DOHH2 (cell line): ENCODE results near the gene TGFBRAP1.

Experiments
- H3F3A ChIP-seq: fragments of 200-600 bp; sonication (generic), shearing (Covaris generic); 2 replicates; pipeline ENCODE4 v1.6.0; 2016; ENCODE audit warnings: antibody characterized with exemption, mild to moderate bottlenecking; ENCODE audit not compliant: control insufficient read depth, insufficient read depth
- H3K27ac ChIP-seq: fragments of 200-600 bp; sonication (generic); 2 replicates; pipeline ENCODE4 v1.5.1; 2014; ENCODE audit warnings: low read depth, mild to moderate bottlenecking, low read length, moderate library complexity
- H3K27me3 ChIP-seq: fragments of 200-600 bp; sonication (generic); 2 replicates; pipeline ENCODE4 v1.6.1; 2014; ENCODE audit warnings: mild to moderate bottlenecking, low read length, mixed read lengths; ENCODE audit not compliant: control insufficient read depth
- H3K36me3 ChIP-seq: fragments of 200-600 bp; sonication (generic); 2 replicates; pipeline ENCODE4 v1.6.1; 2014; ENCODE audit warnings: mild to moderate bottlenecking, low read length, moderate library complexity, mixed read lengths; ENCODE audit not compliant: control insufficient read depth
- H3K4me1 ChIP-seq: fragments of 200-600 bp; sonication (generic); 2 replicates; pipeline ENCODE4 v1.6.1; 2014; ENCODE audit warnings: mild to moderate bottlenecking, low read length, mixed read lengths; ENCODE audit not compliant: control insufficient read depth
- H3K4me2 ChIP-seq: fragments of 200-600 bp; sonication (generic); 2 replicates; pipeline ENCODE4 v1.6.0; 2014; ENCODE audit warnings: mild to moderate bottlenecking, low read length, moderate library complexity
- H3K4me3 ChIP-seq: fragments of 200-600 bp; sonication (generic); 2 replicates; pipeline ENCODE4 v1.5.1; 2014; ENCODE audit warnings: mild to moderate bottlenecking, low read length, mixed read lengths
- H3K79me2 ChIP-seq: fragments of 200-600 bp; sonication (generic); 2 replicates; pipeline ENCODE4 v1.6.1; 2014; ENCODE audit warnings: mild to moderate bottlenecking, low read length, mixed read lengths; ENCODE audit not compliant: control insufficient read depth
- H3K9me2 ChIP-seq: fragments of 200-600 bp; sonication (generic); replicated peaks from 2 replicates; pipeline ENCODE4 v1.6.1; 2014; ENCODE audit warnings: mild to moderate bottlenecking, low read length, mixed read lengths; ENCODE audit not compliant: control insufficient read depth
- H3K9me3 ChIP-seq: fragments of 200-600 bp; sonication (generic); 2 replicates; pipeline ENCODE4 v1.6.1; 2014; ENCODE audit warnings: antibody characterized with exemption, low read length, mixed read lengths; ENCODE audit not compliant: control insufficient read depth, insufficient read depth
- H4K20me1 ChIP-seq: fragments of 200-600 bp; sonication (generic); 2 replicates; pipeline ENCODE4 v1.6.0; 2014; ENCODE audit warnings: low read depth, mild to moderate bottlenecking, antibody characterized with exemption, low read length, moderate library complexity; ENCODE audit not compliant: control insufficient read depth, insufficient read depth
- CTCF ChIP-seq: fragments of 200-600 bp; sonication (generic); IDR thresholded peaks from one replicate; pipeline ENCODE4 v1.5.1; 2014; ENCODE audit warnings: antibody characterized with exemption, mild to moderate bottlenecking, low read depth, low read length; ENCODE audit not compliant: poor library complexity, severe bottlenecking
- EZH2phosphoT487 ChIP-seq: fragments of 200-600 bp; sonication (generic); IDR thresholded peaks from 2 replicates; pipeline ENCODE4 v1.6.1; 2017; ENCODE audit warnings: borderline replicate concordance, mild to moderate bottlenecking, antibody characterized with exemption, low read length, moderate library complexity, mixed read lengths

The TGFBRAP1 gene

GRCh38 chr2:105324732-105325131 lies 4.8 kb downstream of the TGFBRAP1 start:
- Histone ChIP-seq H3K4me3 (no peak overlapping the region), H3K9me2 (no peaks in the 10 kb centered on the region), H4K20me1 (peaks cover 12% of the 10 kb centered on the region), H3K27ac (no peak overlapping the region), H3K9me3 (no peaks in the 10 kb centered on the region), H3K36me3 (peaks cover 57% of the 10 kb centered on the region), H3F3A (no peaks in the 10 kb centered on the region), H3K27me3 (no peaks in the 10 kb centered on the region), H3K4me1 (peaks cover 41% of the 10 kb centered on the region), H3K4me2 (no peak overlapping the region), H3K79me2 (peaks cover 95% of the 10 kb centered on the region)
- TF ChIP-seq EZH2phosphoT487: no peak
- TF ChIP-seq CTCF: no peak

- Histone ChIP-seq H3K4me3 (no peak overlapping the region), H3K9me3 (no peaks in the 10 kb centered on the region), H3K79me2 (peaks cover 95% of the 10 kb centered on the region), H3K27me3 (no peaks in the 10 kb centered on the region), H3F3A (no peaks in the 10 kb centered on the region), H3K27ac (no peak overlapping the region), H3K4me1 (peaks cover 41% of the 10 kb centered on the region), H3K9me2 (no peaks in the 10 kb centered on the region), H4K20me1 (peaks cover 12% of the 10 kb centered on the region), H3K4me2 (no peak overlapping the region), H3K36me3 (peaks cover 56% of the 10 kb centered on the region)
- no peak for TF ChIP-seq CTCF
- TF ChIP-seq EZH2phosphoT487: no peak
These were observed 5.4 kb downstream of the TGFBRAP1 start for GRCh38 chr2:105324101-105324500.

- Histone ChIP-seq H4K20me1 (peaks cover 15% of the 10 kb centered on the region), H3K9me3 (no peaks in the 10 kb centered on the region), H3K4me1 (peaks cover 38% of the 10 kb centered on the region), H3F3A (no peaks in the 10 kb centered on the region), H3K4me2 (no peak overlapping the region), H3K9me2 (no peaks in the 10 kb centered on the region), H3K27ac (no peak overlapping the region), H3K27me3 (no peaks in the 10 kb centered on the region), H3K79me2 (peaks cover 95% of the 10 kb centered on the region), H3K36me3 (peaks cover 53% of the 10 kb centered on the region), H3K4me3 (no peak overlapping the region)
- TF ChIP-seq CTCF (no peak), EZH2phosphoT487 (no peak)
These were observed 6.4 kb downstream of the TGFBRAP1 start for GRCh38 chr2:105323111-105323510.
